22Rv1 (cell line): ENCODE measurements around the gene ANKRD27.
"Not testable (repeated sequence)": the region's sequence is repeated elsewhere in the genome, so short reads cannot be mapped to it uniquely, and the experiment has no call there.

ENCODE experiments used
- H3K27ac ChIP-seq: fragments of 450-650 bp; 2 replicates; pipeline ENCODE4 v1.5.1; 2017
- ZFX ChIP-seq: fragments of 450-650 bp; IDR thresholded peaks from 2 replicates; pipeline ENCODE4 v1.6.1; 2017; ENCODE audit warnings: antibody characterized with exemption, borderline replicate concordance
- TF ChIP-seq, protein P1 (sequence below): fragments of 450-650 bp; IDR thresholded peaks from 2 replicates; pipeline ENCODE4 v1.5.1; 2017; ENCODE audit warnings: mild to moderate bottlenecking

The ANKRD27 gene

GRCh38 chr19:32711747-32712146 is 36.8 kb upstream of the ANKRD27 start:
- TF ChIP-seq ZFX: no peak
- TF ChIP-seq, protein P1, sequence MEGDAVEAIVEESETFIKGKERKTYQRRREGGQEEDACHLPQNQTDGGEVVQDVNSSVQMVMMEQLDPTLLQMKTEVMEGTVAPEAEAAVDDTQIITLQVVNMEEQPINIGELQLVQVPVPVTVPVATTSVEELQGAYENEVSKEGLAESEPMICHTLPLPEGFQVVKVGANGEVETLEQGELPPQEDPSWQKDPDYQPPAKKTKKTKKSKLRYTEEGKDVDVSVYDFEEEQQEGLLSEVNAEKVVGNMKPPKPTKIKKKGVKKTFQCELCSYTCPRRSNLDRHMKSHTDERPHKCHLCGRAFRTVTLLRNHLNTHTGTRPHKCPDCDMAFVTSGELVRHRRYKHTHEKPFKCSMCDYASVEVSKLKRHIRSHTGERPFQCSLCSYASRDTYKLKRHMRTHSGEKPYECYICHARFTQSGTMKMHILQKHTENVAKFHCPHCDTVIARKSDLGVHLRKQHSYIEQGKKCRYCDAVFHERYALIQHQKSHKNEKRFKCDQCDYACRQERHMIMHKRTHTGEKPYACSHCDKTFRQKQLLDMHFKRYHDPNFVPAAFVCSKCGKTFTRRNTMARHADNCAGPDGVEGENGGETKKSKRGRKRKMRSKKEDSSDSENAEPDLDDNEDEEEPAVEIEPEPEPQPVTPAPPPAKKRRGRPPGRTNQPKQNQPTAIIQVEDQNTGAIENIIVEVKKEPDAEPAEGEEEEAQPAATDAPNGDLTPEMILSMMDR: no peak
- no peak overlapping the region for H3K27ac ChIP-seq

- H3K27ac ChIP-seq: no peak overlapping the region
- no peak for TF ChIP-seq ZFX
- TF ChIP-seq, protein P1: no peak
Observed at GRCh38 chr19:32709032-32709431, 34.1 kb upstream of the ANKRD27 start.

DNA sequence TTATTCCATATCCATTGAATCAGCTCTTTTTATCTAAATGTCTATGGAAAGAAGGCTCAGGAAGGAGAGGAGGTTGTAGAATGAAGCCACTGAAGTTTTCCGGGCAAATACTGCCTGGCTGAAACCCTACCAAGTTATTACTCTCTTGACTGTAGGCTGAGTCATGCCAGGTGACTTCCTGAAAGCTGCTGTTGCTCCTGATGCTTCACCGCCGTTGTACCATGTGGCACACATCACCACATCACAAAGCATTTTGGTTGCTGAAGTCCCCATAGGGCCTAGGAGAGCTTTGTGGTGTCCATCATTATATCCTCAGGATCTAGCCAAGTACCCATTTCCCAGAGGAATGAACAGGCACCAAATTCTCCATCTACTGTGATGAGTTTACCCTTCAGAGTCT is 33.5 kb upstream of the ANKRD27 start:
- TF ChIP-seq, protein P1: no peak
- no peak for TF ChIP-seq ZFX
- no peak overlapping the region for H3K27ac ChIP-seq

DNA sequence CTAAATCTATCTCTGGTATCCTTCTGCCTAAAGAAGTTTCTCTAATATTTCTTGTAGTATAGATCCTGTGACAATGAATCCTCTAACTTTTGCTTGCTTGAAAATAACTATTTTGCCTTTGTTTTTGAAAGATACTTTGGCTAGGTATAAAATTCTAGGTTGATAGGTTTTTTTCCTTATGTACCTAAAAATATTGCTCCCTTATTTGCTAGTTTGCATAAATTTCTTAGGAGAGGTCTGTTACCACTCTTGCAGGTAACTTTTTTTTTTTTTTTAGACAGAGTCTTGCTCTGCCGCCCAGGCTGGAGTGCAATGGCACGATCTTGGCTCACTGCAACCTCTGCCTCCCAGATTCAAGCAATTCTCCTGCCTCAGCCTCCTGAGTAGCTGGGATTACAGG is 29.0 kb upstream of the ANKRD27 start:
- not testable (repeated sequence) for H3K27ac ChIP-seq

DNA sequence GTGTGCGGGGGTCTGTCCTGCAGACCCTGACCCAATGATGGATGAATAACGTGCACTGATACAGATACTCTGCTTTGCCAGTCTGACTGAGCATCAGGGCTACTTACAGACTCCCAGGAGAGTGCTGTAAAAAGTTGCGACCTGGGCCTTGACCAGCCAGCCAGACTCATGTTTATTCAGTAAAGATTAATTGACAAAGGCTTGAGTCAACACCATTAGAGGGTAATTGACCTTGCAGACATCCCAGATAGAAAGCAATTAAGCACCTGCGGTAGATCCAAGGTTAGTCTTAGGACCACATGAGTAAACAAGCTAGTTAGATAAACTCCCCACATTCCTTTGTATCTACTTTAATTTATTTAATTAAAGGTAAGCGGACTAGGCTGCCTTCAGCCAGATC is 27.0 kb upstream of the ANKRD27 start:
- H3K27ac ChIP-seq: no peak overlapping the region
- TF ChIP-seq ZFX: no peak
- TF ChIP-seq, protein P1: no peak

DNA sequence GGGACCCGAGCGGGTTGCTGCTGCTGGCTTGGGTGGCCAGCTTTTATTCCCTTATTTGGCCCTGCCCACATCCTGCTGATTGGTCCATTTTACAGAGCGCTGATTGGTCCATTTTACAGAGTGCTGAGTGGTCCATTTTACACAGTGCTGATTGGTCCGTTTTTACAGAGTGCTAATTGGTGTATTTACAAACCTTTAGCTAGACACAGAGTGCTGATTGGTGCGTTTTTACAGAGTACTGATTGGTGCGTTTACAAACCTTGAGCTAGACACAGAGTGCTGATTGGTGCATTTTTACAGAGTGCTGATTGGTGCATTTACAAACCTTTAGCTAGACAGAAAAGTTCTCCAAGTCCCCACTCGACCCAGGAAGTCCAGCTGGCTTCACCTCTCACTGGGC is 25.1 kb upstream of the ANKRD27 start:
- H3K27ac ChIP-seq: not testable (repeated sequence)

- H3K27ac ChIP-seq: not testable (repeated sequence)
Observed at GRCh38 chr19:32696771-32697170, 21.8 kb upstream of the ANKRD27 start.

DNA sequence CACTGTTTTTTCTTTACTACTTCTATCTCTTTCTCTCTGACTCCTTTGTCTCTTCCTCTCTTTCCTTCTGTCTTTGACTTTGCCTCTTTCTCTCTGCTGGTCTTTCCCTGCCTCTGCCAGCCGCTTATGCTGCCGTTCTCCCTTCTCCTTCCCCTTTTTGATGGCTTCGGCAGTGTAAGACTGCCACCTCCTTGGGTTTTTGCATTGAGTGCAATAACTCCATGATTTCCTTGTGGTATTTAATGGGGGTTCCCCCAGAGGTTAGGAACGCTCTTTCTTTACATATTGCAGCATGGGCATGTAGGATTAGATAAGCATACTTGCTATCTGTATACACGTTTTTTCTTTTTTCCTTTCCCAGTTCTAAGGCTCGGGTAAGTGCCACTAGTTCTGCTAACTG is 20.5 kb upstream of the ANKRD27 start:
- H3K27ac ChIP-seq: not testable (repeated sequence)

DNA sequence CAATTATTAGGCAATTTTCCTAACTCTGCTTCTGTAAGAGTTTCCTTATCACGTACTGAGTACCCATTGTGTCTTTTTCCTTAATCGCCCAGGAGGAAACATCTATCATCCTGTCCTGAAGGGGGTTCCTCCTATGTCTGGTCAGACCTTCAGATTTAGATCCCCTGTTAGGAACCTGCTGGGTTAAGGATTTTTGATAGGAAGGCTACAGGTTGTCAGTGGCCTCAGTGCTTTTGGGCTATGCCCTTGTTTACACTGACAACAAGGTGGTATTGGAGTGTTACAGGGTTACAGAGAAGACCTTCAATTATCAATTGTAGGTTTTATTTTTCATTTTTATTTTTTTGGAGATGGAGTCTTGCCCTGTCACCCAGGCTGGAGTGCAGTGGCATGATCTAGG is 19.9 kb upstream of the ANKRD27 start:
- H3K27ac ChIP-seq: not testable (repeated sequence)

GRCh38 chr19:32694316-32694715 is 19.3 kb upstream of the ANKRD27 start:
- not testable (repeated sequence) for H3K27ac ChIP-seq

- not testable (repeated sequence) for H3K27ac ChIP-seq
Observed at GRCh38 chr19:32693151-32694108, 18.4 kb upstream of the ANKRD27 start.
